Cardiac fibroblast (primary cell): ENCODE data around the gene MEF2B.
"Not testable (repeated sequence)": the region's sequence is repeated elsewhere in the genome, so short reads cannot be mapped to it uniquely, and the experiment has no call there.

Experiments used
- DNase-seq, 2 donors: peaks; one replicate each; pipeline versions ENCODE4 v3.0.0 to v3.0.0-alpha.2; 2010; ENCODE audit warnings: low read depth in 2 of 2
- H3K4me3 ChIP-seq, 2 donors: replicated peaks in 1 of 2; 1 replicate in 1 of 2; 2 replicates in 1 of 2; pipeline ENCODE4 v1.5.1; 2011; ENCODE audit warnings: low read depth in 2 of 2, low read length in 2 of 2, mild to moderate bottlenecking in 2 of 2, moderate library complexity in 1 of 2
- CTCF ChIP-seq: IDR thresholded peaks from one replicate; pipeline ENCODE4 v1.5.1; 2011; ENCODE audit warnings: low read depth, mild to moderate bottlenecking, low read length, inconsistent platforms

The MEF2B gene

GRCh38 chr19:19155495-19156219, 14.4 kb downstream of the MEF2B start:
- no peak overlapping the region for H3K4me3 ChIP-seq
- no peak for TF ChIP-seq CTCF
- DNase-seq, result no peak

DNA sequence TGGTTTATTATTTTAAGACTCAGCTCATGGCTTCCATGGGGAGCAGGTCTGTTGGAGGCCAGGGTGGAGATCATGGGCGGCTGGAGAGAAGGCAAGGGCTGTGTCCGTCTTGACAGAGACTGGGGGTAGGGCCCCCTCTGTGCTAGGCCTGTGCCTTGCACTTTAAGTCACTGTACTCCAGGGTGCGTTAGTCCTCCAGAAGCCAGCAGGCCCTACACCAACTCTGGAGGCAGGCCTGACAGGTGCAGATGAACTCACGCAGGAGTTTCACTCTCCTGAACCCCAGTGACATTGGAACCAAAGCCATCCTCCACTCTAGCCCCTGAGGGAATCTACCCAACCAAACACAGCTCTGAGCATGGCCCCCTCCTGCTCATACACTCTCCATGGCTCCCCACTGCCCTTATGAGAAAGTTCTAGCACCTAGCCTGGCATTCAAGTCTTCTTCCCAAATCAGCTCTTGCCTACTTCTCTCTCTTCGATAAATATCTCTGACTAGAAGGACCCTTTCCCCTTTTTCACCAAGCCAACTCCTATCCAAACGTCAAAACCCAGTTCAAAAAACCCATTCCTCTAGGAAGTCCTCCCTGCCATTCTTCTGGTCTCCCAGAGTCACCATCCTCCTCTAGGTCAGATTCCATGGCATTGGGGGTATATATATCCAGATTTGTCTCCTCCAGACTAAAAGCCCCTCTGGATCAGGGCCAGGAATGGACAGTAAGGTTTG, 15.1 kb downstream of the MEF2B start:
- no peak for DNase-seq
- no peak overlapping the region for H3K4me3 ChIP-seq
- TF ChIP-seq CTCF, result no peak

- no peak for DNase-seq
- TF ChIP-seq CTCF, result no peak
- no peak overlapping the region for H3K4me3 ChIP-seq
Measured at GRCh38 chr19:19152668-19153384, 17.2 kb downstream of the MEF2B start.

DNA sequence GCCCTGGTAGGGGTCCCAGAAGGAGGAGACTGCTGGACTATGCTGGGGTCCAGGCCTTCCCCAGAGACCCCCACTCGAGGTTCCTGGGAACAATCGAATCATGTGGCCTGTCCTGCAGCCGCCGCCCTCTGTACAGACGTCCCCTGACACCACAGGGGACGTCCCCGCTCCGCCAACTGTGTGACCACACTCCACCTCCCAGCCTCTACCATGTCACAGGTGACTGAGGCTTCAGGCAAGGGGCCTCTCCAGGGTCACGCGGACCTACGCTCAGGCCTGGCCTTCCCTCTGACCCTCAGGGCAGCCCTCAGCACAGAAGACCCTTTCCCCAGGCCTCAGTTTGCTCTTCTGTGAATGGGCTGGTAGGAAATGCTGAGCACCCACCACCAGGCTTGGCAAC, 18.6 kb downstream of the MEF2B start:
- no peak for DNase-seq
- TF ChIP-seq CTCF, result no peak
- H3K4me3 ChIP-seq, result no peak overlapping the region

DNA sequence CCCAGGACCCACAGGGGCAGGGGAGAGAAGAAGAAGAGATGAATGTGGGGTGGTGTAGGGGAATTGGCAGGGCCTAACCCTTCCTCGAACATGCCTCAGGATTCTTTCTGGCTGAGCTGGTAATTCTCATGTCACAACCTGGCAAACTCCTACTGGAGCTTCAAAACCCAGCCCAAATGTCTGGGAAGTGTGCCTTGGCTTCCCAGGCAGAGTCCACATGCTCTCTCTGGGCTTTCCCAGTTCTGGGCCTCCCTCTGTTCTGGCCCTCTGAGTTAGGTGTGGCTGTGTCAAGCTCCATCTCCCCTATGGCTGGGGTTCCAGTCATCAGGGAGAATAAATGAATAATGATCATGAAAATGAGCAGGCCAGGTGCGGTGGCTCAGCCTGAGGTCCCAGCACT, 20.6 kb downstream of the MEF2B start:
- no peak for DNase-seq
- TF ChIP-seq CTCF, result no peak
- no peak overlapping the region for H3K4me3 ChIP-seq

DNA sequence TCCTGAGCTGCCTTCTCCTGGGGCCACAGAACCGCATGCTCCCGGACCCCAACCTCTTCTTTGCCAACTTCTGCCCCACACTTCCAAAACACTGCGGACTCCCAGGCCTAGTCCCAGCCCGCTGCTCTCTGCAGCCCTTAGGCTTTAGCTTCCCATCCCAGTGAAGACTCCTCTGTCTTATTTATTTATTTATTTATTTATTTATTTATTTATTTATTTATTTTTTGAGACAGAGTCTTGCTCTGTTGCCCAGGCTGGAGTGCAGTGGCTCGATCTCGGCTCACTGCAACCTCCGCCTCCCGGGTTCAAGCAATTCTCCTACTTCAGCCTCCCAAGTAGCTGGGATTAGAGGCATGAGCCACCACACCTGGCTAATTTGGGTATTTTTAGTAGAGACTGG, 21.6 kb downstream of the MEF2B start:
- DNase-seq, H3K4me3 ChIP-seq: not testable (repeated sequence)

- no peak for TF ChIP-seq CTCF
- no peak overlapping the region for H3K4me3 ChIP-seq
- DNase-seq, result no peak
Measured at GRCh38 chr19:19147344-19147743, 22.7 kb downstream of the MEF2B start.
